HG03025 (cell line): Measurements from ENCODE around the gene UMODL1.
"Not testable (repeated sequence)": the region's sequence is repeated elsewhere in the genome, so short reads cannot be mapped to it uniquely, and the experiment has no call there.

ENCODE experiments used
- ATAC-seq: cut with Tn5 transposase; IDR thresholded peaks from one replicate; pipeline ENCODE4 v1.9.1; 2021; ENCODE audit warnings: mild to moderate bottlenecking, moderate library complexity; ENCODE audit not compliant: unreplicated experiment, low FRiP score

Gene UMODL1

GRCh38 chr21:42160111-42160721 lies 89.1 kb downstream of the UMODL1 start:
- no peak for ATAC-seq

DNA sequence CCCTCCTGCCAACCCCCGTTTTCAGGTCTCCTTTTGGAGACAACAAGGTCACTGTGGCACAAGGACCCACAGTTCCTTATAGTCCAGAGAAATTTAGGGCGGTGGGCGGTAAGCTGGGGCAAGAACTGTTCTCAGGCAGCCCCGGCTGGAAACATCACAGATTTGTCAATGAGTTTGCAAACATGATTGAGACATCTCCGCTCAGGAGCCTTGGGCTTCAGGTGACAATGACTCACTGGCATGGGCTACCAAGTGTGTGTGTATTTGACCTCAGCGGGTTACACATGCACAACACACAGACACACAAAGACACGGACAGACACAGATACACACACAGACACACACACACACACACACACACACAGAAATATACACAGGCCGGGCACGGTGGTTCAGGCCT lies 89.6 kb downstream of the UMODL1 start:
- ATAC-seq, result no peak

GRCh38 chr21:42161401-42161955 lies 90.4 kb downstream of the UMODL1 start:
- ATAC-seq, result no peak

GRCh38 chr21:42161956-42162681 lies 91.0 kb downstream of the UMODL1 start:
- no peak for ATAC-seq

- ATAC-seq, result no peak
Observed at GRCh38 chr21:42162831-42163510, 91.9 kb downstream of the UMODL1 start.

- ATAC-seq, result no peak
Observed at GRCh38 chr21:42163511-42163863, 92.4 kb downstream of the UMODL1 start.

DNA sequence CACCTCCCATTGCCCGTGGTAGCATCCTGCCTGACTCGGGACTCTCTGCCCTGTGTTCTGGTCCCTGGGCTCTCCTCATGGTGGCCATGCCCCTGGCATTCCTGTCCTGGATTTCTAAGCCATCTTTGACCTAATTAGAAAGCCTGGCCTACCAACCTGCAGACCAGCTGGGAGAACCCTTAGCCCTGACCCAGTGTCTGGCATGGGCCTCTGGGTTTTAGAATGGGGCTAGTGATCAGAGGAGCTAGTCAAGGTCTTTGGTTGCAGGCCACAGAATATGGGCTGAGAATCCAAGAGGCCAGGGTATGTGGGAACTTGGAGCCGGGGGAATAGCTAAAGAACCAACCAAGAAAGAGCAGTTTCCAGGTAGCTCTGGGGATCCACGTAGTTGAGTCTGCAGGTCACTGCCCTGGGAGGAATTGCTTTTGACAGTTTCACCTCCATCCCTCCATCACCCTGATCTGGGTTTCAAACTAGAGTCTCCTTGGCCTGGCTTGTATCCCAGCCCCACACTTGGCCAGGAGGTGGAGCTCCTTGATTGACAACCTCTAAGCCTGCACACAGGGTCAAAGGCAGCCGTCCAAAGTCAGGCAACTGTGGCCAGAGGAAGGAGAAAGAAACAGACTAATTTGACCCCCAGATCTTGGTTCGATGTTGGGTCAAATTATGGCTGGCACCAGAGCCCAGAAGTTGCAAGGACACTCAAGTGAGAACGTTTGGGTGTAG lies 93.1 kb downstream of the UMODL1 start:
- no peak for ATAC-seq

DNA sequence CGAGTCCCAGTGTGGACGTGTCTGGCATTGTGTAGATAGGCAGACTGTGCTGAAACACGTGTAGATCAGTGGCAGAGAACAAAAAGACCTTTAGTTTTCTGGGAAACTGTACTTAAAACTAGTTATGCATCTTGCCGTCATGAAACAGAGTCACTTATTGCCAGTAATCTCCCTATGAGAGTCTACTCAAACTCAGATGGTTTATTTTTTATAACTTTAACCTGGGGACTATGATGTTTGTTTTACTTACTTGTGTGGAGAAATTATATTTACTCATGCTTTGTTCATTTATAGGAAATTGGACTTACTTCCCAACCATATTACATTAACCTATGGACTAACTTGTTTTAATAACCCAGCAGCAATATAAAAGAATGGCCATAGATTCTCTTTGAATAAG lies 93.7 kb downstream of the UMODL1 start:
- no peak for ATAC-seq

- ATAC-seq, result no peak
Observed at GRCh38 chr21:42165901-42166300, 94.8 kb downstream of the UMODL1 start.

DNA sequence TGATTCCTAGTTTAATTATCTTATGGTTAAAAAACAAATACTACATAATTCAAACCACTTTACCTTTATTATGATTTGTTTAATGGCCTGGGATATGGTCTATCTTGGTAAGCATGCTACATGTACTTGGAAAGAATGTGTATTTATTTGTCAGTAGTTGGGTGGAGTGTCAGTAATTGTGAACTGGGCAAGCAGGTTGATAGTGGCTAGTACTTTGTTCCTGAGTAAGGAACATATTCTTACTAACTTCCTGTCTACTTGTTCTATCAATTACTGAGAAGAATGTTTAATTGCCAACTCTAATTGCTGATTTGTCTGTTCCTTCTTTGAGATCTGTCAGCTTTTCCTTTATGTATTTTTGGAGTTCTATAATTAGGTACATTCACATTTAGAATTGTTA lies 98.6 kb downstream of the UMODL1 start:
- no peak for ATAC-seq

- no peak for ATAC-seq
Observed at GRCh38 chr21:42171091-42172053, 100.3 kb downstream of the UMODL1 start.

GRCh38 chr21:42172596-42173483 lies 101.7 kb downstream of the UMODL1 start:
- ATAC-seq, result no peak

DNA sequence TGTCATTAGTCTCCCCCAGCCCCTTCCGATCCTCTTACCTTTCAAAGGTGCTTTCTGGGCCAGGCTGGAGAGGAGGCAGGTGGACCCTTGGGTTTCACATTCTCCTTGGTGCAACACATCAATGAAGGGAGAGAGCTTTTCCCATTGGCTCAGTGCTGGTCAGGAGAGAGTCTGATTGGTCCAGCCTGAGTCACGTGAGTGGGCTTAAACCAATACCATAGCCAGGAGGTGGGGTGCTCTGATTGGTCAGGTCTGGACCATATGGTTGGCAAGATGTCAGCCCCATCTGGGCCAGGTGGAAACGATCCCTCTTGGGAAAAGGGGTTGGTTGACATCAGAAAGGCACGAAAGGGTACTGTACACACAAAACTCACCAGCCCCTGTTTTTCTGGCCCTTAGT lies 103.1 kb downstream of the UMODL1 start:
- no peak for ATAC-seq

GRCh38 chr21:42175110-42175710 lies 104.1 kb downstream of the UMODL1 start:
- no peak for ATAC-seq

GRCh38 chr21:42176859-42177258 lies 105.7 kb downstream of the UMODL1 start:
- ATAC-seq, result no peak

- no peak for ATAC-seq
Observed at GRCh38 chr21:42179316-42179715, 108.2 kb downstream of the UMODL1 start.

DNA sequence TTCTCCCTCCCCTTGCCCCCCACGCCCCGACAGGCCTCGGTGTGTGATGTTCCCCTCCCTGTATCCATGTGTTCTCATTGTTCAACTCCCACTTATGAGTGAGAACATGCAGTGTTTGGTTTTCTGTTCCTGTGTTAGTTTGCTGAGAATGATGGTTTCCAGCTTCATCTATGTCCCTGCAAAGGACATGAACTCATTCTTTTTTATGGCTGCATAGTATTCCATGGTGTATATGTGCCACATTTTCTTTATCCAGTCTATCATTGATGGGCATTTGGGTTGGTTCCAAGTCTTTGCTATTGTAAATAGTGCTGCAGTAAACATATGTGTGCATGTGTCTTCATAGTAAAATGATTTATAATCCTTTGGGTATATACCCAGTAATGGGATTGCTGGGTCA lies 108.9 kb downstream of the UMODL1 start:
- ATAC-seq, result not testable (repeated sequence)

DNA sequence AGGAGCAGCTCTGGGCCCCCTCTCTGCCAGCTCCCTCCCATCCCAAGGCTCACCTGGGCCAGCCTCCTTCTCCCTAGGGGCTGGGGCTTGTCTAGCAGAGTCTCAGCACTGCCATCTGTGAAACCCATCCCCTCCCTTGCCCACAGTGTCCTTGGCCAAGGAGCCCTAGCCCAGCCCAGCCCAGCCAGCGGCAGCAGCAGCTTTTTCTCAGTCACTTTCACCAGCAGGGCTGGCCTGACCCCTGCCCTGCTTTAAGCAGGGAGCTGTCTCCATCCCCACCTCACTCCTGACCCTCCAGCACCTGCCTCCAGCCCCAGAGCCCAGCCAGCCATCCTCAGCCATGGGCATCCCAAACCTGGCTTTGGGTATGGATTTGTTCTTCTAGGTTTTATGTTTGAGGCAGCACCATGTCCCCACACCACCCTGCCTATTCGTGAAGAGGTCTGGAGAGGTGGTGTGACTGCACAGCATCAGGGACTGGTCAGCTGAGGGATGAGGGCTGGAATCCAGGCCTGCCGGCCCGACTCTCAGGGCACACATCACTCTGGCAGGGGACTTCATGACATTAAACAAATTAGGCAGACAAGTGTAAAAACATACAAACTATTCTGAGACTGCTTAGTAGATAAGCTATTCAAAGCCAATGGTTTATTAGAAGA lies 111.7 kb downstream of the UMODL1 start:
- no peak for ATAC-seq
